Trophoblast cell (in vitro differentiated cells and primary cell): ENCODE measurements around the gene CEP85.

Source experiments
- DNase-seq, 2 donors: peaks; one replicate each; pipeline ENCODE4 v3.0.0-alpha.2; 2016
- H2AFZ ChIP-seq: 2 replicates; pipeline ENCODE4 v1.6.1; 2013; ENCODE audit warnings: low read length, moderate library complexity, mild to moderate bottlenecking; ENCODE audit not compliant: insufficient read depth, poor library complexity
- H2AK5ac ChIP-seq: 2 replicates; pipeline ENCODE4 v1.6.1; 2013; ENCODE audit warnings: mild to moderate bottlenecking, low read length
- H2BK120ac ChIP-seq: 2 replicates; pipeline ENCODE4 v1.6.1; 2013; ENCODE audit warnings: low read length, mild to moderate bottlenecking, moderate library complexity; ENCODE audit not compliant: insufficient read depth, poor library complexity
- H2BK12ac ChIP-seq: 2 replicates; pipeline ENCODE4 v1.6.1; 2013; ENCODE audit warnings: mild to moderate bottlenecking, low read length, moderate library complexity
- H2BK5ac ChIP-seq: 2 replicates; pipeline ENCODE4 v1.6.1; 2013; ENCODE audit warnings: low read length, low read depth, moderate library complexity, mild to moderate bottlenecking; ENCODE audit not compliant: poor library complexity
- H3K14ac ChIP-seq: 2 replicates; pipeline ENCODE4 v1.6.1; 2013; ENCODE audit warnings: mild to moderate bottlenecking, low read length
- H3K18ac ChIP-seq: 2 replicates; pipeline ENCODE4 v1.6.1; 2013; ENCODE audit warnings: mild to moderate bottlenecking, low read length
- H3K23ac ChIP-seq: 2 replicates; pipeline ENCODE4 v1.6.1; 2013; ENCODE audit warnings: low read length
- H3K27ac ChIP-seq: 2 replicates; pipeline ENCODE4 v1.5.1; 2013; ENCODE audit warnings: low read depth, mild to moderate bottlenecking, inconsistent platforms, low read length, moderate library complexity
- H3K27me3 ChIP-seq: 2 replicates; pipeline ENCODE4 v1.6.1; 2013; ENCODE audit warnings: inconsistent platforms, mild to moderate bottlenecking, low read length, moderate library complexity; ENCODE audit not compliant: insufficient read depth
- H3K36me3 ChIP-seq, 2 experiments: 1 replicate in 1 of 2; 2 replicates in 1 of 2; pipeline ENCODE4 v1.6.1; 2013; ENCODE audit warnings: low read length in 2 of 2, mild to moderate bottlenecking in 2 of 2, moderate library complexity in 1 of 2; ENCODE audit not compliant: insufficient read depth in 2 of 2, control insufficient read depth in 1 of 2
- H3K4ac ChIP-seq: 2 replicates; pipeline ENCODE4 v1.6.1; 2013; ENCODE audit warnings: low read depth, mild to moderate bottlenecking, low read length, moderate library complexity
- H3K4me1 ChIP-seq, 2 experiments: 1 replicate in 1 of 2; 2 replicates in 1 of 2; pipeline ENCODE4 v1.6.1; 2013; ENCODE audit warnings: low read length in 2 of 2, mild to moderate bottlenecking in 2 of 2, moderate library complexity in 1 of 2; ENCODE audit not compliant: insufficient read depth in 2 of 2, control insufficient read depth in 1 of 2
- H3K4me2 ChIP-seq: 2 replicates; pipeline ENCODE4 v1.6.1; 2013; ENCODE audit warnings: inconsistent platforms, mild to moderate bottlenecking, low read length, moderate library complexity
- H3K4me3 ChIP-seq: 2 replicates; pipeline ENCODE4 v1.5.1; 2013; ENCODE audit warnings: mild to moderate bottlenecking, low read depth, low read length, inconsistent platforms
- H3K79me1 ChIP-seq: one replicate; pipeline ENCODE4 v1.6.1; 2013; ENCODE audit warnings: low read length
- H3K79me2 ChIP-seq: 2 replicates; pipeline ENCODE4 v1.6.1; 2013; ENCODE audit warnings: low read length, mild to moderate bottlenecking; ENCODE audit not compliant: control insufficient read depth, insufficient read depth, poor library complexity
- H3K9ac ChIP-seq: 2 replicates; pipeline ENCODE4 v1.6.1; 2013; ENCODE audit warnings: mild to moderate bottlenecking, low read length
- H3K9me3 ChIP-seq: 2 replicates; pipeline ENCODE4 v1.6.1; 2013; ENCODE audit warnings: low read depth, mild to moderate bottlenecking, control low read depth, inconsistent platforms, low read length; ENCODE audit not compliant: insufficient read depth
- H4K12ac ChIP-seq: 2 replicates; pipeline ENCODE4 v1.6.1; 2013; ENCODE audit warnings: low read depth, mild to moderate bottlenecking, low read length, moderate library complexity
- H4K8ac ChIP-seq: 2 replicates; pipeline ENCODE4 v1.6.1; 2013; ENCODE audit warnings: low read depth, mild to moderate bottlenecking, low read length, moderate library complexity
- H4K91ac ChIP-seq: one replicate; pipeline ENCODE4 v1.6.1; 2013; ENCODE audit warnings: low read depth, mild to moderate bottlenecking, low read length, moderate library complexity
- WGBS: extraction: QIAGEN DNeasy Blood & Tissue Kit; methylation state at CpG from one replicate; pipeline ENCODE4 v1.1.7; 2013; ENCODE audit warnings: missing lambda C conversion rate; ENCODE audit not compliant: insufficient read length, insufficient coverage; ENCODE audit errors: extremely low coverage; 5-methylcytosine and 5-hydroxymethylcytosine counted together

Gene CEP85

DNA sequence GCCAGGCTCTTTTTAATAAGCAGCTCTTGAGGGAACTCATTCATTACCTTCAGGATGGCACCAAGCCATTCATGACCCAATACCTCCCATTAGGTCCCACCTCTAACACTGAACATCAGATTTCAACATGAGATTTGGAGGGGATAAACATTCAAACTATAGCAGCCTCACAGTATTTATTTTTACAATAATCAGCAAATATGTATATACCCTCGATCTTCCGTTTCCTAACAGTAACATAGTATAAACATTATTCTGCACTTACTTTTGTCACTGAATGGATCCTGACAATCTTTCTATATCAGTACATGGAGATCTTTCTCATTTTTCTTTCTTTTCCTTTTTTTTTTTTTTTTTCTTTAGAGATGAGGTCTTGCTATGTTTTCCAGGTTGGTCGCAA lies 38.2 kb upstream of the CEP85 start:
- Histone ChIP-seq H3K27ac (no peak overlapping the region), H4K12ac (no peak overlapping the region), H3K23ac (no peak overlapping the region), H3K9ac (no peak overlapping the region), H2BK12ac (no peak overlapping the region), H3K79me1 (no peaks in the 10 kb centered on the region), H4K8ac (no peak overlapping the region), H2AFZ (no peak overlapping the region), H3K4me1 (peaks cover 2 to 3% of the 10 kb centered on the region in 2 experiments), H3K79me2 (no peaks in the 10 kb centered on the region), H3K4me3 (no peak overlapping the region), H4K91ac (no peak overlapping the region), H3K9me3 (peaks cover 2% of the 10 kb centered on the region), H3K14ac (no peak overlapping the region), H2BK120ac (no peak overlapping the region), H3K4ac (no peak overlapping the region), H3K18ac (no peak overlapping the region), H3K4me2 (no peak overlapping the region), H3K36me3 (no peaks in the 10 kb centered on the region), H3K27me3 (no peaks in the 10 kb centered on the region), H2AK5ac (no peak overlapping the region), H2BK5ac (no peak overlapping the region)
- no peak for DNase-seq
- WGBS = no CpG with 5 or more reads among the region's 3 CpGs

DNA sequence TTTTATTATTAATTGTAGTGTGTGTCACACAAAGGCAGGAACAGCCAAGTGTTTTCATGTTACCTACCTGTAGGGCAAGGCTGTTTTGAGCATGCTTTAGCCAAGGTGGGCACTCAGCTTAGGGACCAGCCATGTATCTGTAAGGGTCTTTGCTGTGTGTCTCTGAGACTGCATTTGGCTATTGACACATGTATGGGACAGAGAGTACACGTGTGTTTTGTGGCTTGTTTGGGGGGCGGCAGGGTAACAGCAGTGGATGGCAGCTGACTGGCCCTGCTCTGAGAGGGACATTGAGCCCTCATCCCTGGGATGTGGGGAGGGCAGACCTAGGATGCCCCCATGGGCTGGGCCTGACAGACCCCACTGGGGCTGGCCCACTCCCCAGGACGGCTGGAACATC lies 36.7 kb upstream of the CEP85 start:
- Histone ChIP-seq H2BK5ac (no peak overlapping the region), H3K27me3 (no peaks in the 10 kb centered on the region), H3K18ac (no peak overlapping the region), H3K79me1 (peaks cover 2% of the 10 kb centered on the region), H3K4me1 (peaks cover 9% of the 10 kb centered on the region in 2 experiments), H3K9ac (no peak overlapping the region), H3K36me3 (no peaks in the 10 kb centered on the region), H3K4me2 (no peak overlapping the region), H4K8ac (no peak overlapping the region), H3K14ac (no peak overlapping the region), H3K4ac (no peak overlapping the region), H3K4me3 (no peak overlapping the region), H3K23ac (no peak overlapping the region), H4K91ac (no peak overlapping the region), H3K79me2 (no peaks in the 10 kb centered on the region), H2BK120ac (no peak overlapping the region), H2BK12ac (no peak overlapping the region), H3K27ac (no peak overlapping the region), H3K9me3 (no peaks in the 10 kb centered on the region), H4K12ac (no peak overlapping the region), H2AK5ac (no peak overlapping the region), H2AFZ (no peak overlapping the region)
- no CpG with 5 or more reads among the region's 3 CpGs for WGBS
- DNase-seq = no peak

DNA sequence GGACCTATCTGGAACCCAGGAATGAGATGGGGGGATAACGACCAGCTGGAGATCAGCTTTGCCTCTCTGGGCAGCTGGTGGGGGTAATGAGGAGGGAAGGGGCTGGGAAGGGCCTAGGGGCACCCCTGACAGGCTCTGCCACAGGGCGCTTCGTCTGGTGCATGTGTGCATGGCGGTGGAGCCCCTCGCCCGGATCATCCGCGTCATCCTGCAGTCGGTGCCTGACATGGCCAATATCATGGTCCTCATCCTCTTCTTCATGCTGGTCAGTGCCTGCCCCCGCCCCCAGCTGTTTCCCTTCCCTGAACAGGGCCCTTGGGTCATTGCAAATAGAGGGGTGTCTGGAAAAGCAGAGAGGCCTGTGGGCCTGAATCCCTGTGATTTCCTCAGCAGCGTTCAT lies 36.2 kb upstream of the CEP85 start:
- Histone ChIP-seq H3K18ac (no peak overlapping the region), H3K79me2 (no peaks in the 10 kb centered on the region), H2BK12ac (no peak overlapping the region), H3K27me3 (no peaks in the 10 kb centered on the region), H3K23ac (no peak overlapping the region), H3K36me3 (no peaks in the 10 kb centered on the region), H3K4me2 (no peak overlapping the region), H2BK120ac (no peak overlapping the region), H2AK5ac (no peak overlapping the region), H3K14ac (no peak overlapping the region), H3K4me1 (peaks cover 9% of the 10 kb centered on the region in 2 experiments), H4K91ac (no peak overlapping the region), H2AFZ (no peak overlapping the region), H3K4ac (no peak overlapping the region), H3K9ac (no peak overlapping the region), H4K12ac (no peak overlapping the region), H3K79me1 (peaks cover 2% of the 10 kb centered on the region), H3K9me3 (no peaks in the 10 kb centered on the region), H3K4me3 (no peak overlapping the region), H3K27ac (no peak overlapping the region), H4K8ac (no peak overlapping the region), H2BK5ac (no peak overlapping the region)
- no CpG with 5 or more reads among the region's 11 CpGs for WGBS
- no peak for DNase-seq

DNA sequence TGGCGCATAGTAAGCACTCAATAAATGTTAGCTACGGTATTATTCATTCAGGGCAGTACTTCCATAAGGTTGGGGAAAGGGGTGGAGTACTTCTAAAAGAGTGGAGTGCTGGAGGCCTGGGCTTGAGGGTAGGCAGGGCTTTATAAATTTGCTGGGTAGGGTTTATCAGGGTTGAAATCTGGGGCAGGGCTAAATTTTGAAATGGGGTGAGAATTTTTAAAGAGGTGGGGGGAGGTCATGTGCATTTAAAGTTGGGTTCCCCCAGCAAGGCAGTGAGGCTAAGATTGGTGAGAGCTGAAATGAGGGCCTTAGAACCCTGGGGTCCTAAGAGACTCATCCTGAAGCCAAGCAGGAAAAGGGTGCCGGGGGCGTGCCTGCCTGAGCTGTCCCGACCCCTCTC lies 33.6 kb upstream of the CEP85 start:
- no peak overlapping the region for H3K4me2 ChIP-seq
- no peaks in the 10 kb centered on the region for H3K9me3 ChIP-seq
- H2BK120ac ChIP-seq = no peak overlapping the region
- WGBS = no CpG with 5 or more reads among the region's 5 CpGs
- H2BK12ac ChIP-seq = no peak overlapping the region
- no peak overlapping the region for H3K18ac ChIP-seq
- DNase-seq = no peak
- no peak overlapping the region for H2AK5ac ChIP-seq
- no peak overlapping the region for H4K8ac ChIP-seq
- no peak overlapping the region for H2BK5ac ChIP-seq
- H3K23ac ChIP-seq = no peak overlapping the region
- H3K4me3 ChIP-seq = no peak overlapping the region
- H3K4me1 ChIP-seq = peaks cover 9% of the 10 kb centered on the region in 2 experiments
- no peaks in the 10 kb centered on the region for H3K36me3 ChIP-seq
- H3K27me3 ChIP-seq = no peaks in the 10 kb centered on the region
- H4K12ac ChIP-seq = no peak overlapping the region
- H3K9ac ChIP-seq = no peak overlapping the region
- H3K4ac ChIP-seq = no peak overlapping the region
- no peak overlapping the region for H3K27ac ChIP-seq
- peak overlapping the region; percentile 23 for H2AFZ ChIP-seq
- no peaks in the 10 kb centered on the region for H3K79me2 ChIP-seq
- no peak overlapping the region for H4K91ac ChIP-seq
- H3K14ac ChIP-seq = no peak overlapping the region
- peaks cover 2% of the 10 kb centered on the region for H3K79me1 ChIP-seq
